ENCODE data around the gene ADGRL1.
"Not testable (repeated sequence)": the region's sequence is repeated elsewhere in the genome, so short reads cannot be mapped to it uniquely, and the experiment has no call there.

Gene ADGRL1

DNA sequence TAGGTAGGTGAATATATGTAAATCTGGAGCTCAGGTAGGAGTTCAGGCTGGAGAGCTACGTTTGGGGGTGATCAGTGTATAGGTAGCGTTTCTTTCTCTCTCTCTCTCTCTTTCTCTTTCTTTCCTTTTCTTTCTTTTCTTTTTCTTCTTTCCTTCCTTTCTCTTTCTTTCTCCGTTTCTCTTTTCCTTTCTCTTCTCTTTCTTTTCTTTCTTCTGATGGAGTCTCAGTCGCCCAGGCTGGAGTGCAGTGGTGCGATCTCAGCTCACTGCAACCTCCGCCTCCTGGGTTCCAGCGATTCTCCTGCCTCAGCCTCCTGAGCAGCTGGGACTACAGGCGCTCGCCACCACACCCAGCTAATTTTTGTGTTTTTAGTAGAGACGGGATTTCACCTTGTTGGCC is 59.8 kb downstream of the ADGRL1 start:
- in situ Hi-C loops (cut with HindIII; ENCODE audit: low sequenced_read_pairs), result not testable (repeated sequence)

DNA sequence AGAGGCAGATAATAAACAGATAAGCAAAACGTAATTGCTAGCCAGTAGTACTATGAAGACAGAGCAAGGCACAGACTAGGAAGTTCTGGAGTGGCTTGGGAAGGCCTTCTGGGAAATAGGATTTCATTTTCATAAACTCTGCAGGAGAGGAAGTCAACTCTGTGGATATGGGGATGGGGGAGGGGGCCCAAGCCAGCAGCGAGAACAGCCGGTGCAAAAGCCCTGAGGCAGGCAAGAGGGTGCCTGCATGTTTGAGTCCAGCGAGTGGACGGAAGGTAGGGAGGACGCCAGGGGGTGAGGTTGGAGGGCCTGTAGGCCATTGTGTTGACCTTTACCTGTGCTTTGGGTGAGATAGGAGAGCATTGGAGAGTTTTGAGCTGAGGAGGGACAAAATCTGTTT is 60.6 kb downstream of the ADGRL1 start:
- in situ Hi-C loops (cut with HindIII; ENCODE audit: low sequenced_read_pairs), result no loop called here

DNA sequence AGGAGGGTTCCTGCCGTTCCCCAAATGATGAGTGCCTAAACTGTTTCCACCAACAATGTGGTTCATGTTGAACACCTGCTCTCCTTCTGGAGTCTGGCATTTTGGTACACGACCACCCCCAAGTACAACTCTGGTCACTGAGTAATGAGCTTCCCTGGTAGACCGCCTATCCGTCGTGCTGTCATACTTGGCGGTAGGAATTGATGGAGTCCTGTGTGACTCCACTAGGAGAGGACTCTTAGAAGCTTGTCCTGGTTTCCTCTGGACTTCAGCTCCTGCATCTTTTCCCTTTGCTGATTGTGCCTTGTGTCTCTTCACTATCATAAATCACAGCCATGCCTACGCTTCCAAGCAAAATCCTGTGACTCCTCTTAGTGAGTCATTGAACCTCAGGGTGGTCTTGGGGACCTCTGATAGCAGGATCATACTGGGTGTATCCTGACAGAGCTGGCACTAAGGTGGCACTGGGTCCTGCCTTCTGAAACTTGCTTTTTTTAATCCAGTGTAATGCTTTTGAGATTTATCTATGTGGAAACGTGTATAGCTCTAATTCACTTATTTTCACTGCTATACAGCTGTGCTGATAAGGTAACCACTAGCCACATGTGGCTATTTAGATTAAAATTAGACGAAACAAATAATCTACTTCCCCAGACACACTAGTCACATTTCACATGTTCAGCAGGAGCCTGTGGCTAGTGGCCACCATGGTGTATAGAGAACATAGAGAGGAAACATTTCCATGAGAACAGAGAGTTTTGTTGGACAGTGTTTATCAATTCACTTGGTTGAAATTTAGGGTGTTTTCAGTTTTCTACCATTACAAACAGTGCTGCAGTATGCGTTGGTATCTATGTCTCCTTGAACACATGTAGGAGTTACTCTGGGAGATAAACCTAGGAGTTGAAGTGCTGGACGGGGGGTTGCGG is 63.4 kb downstream of the ADGRL1 start:
- in situ Hi-C loops (cut with HindIII; ENCODE audit: low sequenced_read_pairs), result no loop called here

DNA sequence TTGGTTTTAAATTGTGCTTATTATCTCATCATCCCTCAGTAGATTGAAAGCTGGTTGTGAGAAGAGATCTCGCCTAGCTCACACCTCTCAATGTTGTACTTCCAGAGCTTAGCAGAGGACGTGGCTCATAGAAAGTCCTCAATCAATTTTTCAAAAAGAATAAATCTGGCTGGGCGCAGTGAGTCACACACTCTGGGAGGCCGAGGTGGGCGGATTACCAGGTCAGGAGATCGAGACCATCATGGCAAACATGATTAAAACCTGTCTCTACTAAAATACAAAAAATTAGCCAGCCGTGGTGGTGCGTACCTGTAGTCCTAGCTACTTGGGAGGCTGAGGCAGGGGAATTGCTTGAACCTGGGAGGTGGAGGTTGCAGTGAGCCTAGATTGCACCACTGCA is 64.9 kb downstream of the ADGRL1 start:
- in situ Hi-C loops (cut with HindIII; ENCODE audit: low sequenced_read_pairs), result no loop called here

DNA sequence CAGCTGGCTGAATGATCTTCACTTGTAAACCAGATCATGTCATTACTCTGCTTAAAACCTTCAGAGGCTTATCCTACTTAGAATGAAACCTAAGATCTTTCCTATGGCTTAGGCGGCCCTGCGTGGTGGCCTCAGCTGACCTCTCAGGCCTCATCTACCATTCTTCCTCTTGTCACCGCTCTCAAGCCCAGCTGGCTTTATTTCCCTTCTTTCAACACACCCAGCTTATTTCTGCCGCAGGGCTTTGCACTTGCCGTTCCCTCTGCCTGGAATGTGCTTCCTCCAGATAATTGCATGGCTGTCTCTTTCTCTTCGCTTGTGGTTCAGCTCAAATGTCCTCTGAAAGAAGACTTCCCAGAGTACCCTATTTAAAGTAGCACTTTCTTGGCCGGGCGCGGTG is 66.0 kb downstream of the ADGRL1 start:
- in situ Hi-C loops (cut with HindIII; ENCODE audit: low sequenced_read_pairs), result loop anchor here (5.0 to 10.0 kb wide), 4 partner anchors 63 to 272 kb away; no protein-coding TSS in a partner anchor

DNA sequence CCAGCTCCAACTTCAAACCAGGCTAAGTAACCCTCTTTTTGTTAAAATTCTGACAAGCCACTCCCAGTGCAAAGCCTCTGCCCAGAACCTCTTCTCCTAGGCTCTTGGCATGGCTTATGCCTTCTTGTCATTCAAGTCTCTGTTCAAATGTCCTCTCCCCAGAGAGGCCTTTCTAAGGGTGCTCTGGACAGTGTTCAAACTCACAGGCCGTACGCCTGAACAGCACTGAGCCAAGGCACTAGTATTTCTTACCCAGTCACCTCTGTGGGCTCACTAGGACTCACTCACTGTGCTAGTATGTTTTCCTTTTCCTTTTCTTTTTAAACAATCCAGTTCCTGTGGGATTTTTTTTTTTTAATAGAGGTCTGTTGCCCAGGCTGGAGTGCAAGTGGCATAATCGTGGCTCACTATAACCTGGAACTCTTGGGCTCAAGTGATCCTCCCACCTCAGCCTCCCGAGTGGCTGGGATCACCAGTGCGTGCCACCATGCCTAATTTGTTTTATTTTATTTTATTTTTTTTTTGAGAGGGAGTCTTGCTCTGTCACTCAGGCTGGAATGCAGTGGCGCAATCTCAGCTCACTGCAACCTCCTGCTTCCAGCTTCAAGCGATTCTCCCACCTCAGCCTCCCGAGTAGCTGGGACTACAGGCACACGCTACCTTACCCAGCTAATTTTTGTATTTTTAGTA is 67.2 kb downstream of the ADGRL1 start:
- in situ Hi-C loops (cut with HindIII; ENCODE audit: low sequenced_read_pairs), result loop anchor here (5.0 to 10.0 kb wide), 4 partner anchors 61 to 274 kb away; no protein-coding TSS in a partner anchor

DNA sequence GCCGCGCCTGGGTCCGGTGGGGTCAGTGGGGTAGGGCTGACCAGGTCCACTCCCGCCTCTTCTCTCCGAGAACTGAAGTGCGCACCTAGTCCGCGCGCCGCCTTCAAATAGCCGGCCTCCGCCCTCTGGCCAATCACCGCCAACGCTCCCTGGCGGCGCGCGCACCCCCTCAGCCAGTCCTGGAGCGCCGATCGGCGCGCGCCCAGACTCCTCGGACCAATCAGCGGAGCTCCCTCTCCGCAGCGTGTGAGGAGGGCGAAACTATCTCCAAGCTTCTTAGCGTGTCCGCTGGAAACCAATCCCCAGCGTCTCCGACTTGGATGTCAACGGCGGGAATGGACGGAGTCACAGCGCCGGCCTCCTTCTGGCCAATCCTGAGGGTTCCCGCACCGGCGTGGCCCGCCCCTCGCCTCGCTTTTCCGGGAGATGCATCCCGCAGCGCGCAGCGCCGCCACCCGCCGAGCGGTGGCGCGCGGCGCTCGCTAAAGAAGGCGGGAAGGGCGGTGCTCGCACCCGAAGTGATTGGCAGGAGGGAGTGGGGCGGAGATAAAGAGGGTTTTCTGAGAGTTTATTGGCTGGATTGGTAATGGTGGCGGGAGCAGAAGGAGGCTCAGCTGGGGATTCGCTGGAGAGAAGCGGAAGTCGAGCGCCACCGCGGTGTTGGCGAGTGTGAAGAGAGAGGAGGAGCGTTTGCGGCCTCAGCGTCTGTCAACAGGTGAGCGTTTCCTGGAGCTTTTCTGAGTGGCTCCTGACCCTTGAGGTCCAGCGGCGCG is 69.3 kb downstream of the ADGRL1 start, which contains the start of gene ASF1B:
TSS of gene ASF1B (minus strand) at position 81 of the 773 bp plus-strand sequence. CDS start 133 bp downstream, outside the sequence.
- in situ Hi-C loops (cut with HindIII; ENCODE audit: low sequenced_read_pairs), result loop anchor here (5.0 to 10.0 kb wide), 4 partner anchors 59 to 276 kb away; no protein-coding TSS in a partner anchor

DNA sequence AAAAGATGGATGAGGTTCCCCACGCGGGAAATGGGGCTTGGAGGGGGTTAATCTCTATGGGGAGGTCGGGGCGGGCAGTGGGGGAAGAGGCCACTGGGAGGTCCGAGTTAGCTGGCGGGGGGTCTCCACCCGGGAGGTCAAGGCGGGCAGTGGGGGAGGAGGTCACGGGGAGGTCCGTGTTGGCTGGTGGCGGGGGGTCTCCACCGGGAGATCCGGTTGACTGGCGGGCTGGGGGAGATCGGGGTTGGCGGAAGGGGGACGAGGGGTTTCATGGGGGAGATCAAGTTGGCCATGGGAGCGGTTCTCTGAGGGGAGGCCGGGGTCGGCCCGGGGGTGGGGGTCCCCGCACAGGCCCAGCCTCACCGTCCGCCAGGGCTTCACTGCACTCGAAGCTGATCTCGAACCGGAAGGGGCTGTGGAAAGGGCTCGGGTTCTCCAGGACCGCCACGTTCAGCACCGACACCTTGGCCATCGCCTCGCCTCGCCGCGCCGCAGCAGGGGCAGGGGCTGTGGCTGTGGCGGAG is 69.9 kb downstream of the ADGRL1 start:
- in situ Hi-C loops (cut with HindIII; ENCODE audit: low sequenced_read_pairs), result loop anchor here (5.0 to 10.0 kb wide), 4 partner anchors 59 to 276 kb away; no protein-coding TSS in a partner anchor

DNA sequence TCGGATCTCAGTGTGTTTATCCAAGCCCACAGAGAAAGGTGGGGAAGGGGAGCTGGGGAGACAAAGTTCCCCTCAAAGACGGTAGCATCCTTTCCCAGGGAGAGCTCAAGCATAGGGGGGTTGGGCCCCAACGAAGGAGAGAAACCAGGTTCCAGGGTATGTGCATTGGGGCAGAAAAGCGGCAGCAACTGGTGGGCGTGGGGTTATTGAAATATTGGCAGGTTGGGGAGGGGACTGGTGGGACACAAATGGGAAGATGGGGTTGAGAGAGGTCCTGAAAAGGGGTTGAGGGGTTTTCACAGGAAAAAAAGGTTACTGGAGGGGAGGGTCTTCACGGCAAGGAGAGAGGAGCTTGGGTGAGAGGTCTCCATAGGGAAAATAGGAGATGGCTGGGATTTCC is 70.6 kb downstream of the ADGRL1 start:
- in situ Hi-C loops (cut with HindIII; ENCODE audit: low sequenced_read_pairs), result loop anchor here (5.0 to 10.0 kb wide), 4 partner anchors 58 to 277 kb away; no protein-coding TSS in a partner anchor

DNA sequence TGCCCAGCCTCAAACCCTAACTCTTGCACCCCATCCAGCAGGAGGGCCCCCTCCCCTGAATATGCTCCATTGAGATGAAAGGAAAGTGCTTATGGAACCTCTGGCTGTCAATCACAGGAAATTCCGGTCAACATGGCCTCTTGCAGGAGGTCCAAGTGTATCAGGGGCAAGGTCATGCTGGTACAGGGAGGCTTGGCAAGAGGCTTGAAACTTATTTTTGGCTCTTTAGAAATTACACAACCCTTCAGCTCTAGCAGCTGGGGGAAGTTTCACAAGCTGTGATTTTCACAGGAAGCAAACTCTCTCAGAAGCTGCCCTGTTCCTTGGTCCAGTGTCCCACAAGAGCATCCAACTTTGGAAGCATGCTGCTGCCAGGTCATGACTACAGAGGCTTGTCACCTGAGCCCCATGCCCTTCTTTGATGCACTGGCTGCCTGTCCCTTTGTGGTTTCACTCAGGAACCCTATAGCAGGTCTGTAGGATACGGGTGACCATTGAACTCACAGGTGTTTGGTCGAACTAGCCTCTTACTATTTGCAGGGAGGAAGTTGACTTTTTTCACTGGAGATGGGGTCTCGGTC is 78.0 kb downstream of the ADGRL1 start:
- in situ Hi-C loops (cut with HindIII; ENCODE audit: low sequenced_read_pairs), result no loop called here

DNA sequence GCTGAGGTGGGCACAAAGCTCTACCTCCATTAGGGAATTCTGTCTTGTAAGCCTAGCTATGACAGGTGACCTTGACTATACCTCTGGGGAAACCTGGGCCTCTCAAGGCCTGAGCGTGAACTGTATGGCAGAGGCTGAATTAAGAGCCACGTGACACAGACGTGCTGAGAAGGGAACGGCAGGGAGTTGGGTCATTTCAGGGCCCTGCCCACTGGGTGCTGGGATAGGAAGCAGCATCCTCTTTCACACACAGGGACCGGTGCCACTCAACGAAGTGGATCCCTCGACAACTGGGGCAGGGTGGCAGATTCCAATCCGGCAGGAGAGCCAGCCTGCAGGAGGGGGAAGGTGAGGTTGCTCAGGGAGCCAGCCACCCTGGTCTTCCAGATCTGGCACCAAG is 78.8 kb downstream of the ADGRL1 start:
- in situ Hi-C loops (cut with HindIII; ENCODE audit: low sequenced_read_pairs), result no loop called here

DNA sequence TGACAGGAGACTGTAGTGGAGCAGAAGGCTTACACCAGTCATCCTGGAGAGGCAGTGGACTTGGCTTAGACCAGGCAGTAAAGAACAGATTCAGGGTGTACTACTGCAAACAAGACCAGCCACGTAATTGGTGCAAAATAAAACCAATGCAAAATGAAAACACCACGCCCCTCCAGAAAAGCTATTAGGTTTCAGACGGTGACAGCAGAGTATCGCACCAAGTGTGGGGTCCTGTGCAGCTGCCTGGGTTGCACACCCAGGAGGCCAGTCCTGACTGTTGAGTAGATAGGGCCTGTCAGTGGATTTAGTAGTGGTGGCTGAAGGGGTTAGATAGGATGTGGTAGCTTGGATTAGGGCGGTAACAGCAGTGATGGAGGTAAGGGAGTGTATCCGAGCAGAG is 83.0 kb downstream of the ADGRL1 start:
- in situ Hi-C loops (cut with HindIII; ENCODE audit: low sequenced_read_pairs), result no loop called here

DNA sequence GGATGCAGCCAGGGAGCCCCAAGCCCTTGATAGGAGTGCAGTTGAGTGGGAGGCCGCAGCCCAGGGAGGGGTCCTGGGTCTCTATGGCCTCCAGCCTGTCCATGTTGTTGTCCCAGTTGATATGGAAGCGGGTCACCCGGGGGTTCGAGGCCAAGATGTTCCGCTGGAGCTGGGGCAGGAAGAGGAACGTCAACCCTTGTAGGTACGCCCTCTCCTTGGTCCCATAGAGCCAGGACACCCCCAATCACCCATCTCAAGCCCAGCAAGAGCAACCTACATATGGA is 85.5 kb downstream of the ADGRL1 start:
- in situ Hi-C loops (cut with HindIII; ENCODE audit: low sequenced_read_pairs), result no loop called here

DNA sequence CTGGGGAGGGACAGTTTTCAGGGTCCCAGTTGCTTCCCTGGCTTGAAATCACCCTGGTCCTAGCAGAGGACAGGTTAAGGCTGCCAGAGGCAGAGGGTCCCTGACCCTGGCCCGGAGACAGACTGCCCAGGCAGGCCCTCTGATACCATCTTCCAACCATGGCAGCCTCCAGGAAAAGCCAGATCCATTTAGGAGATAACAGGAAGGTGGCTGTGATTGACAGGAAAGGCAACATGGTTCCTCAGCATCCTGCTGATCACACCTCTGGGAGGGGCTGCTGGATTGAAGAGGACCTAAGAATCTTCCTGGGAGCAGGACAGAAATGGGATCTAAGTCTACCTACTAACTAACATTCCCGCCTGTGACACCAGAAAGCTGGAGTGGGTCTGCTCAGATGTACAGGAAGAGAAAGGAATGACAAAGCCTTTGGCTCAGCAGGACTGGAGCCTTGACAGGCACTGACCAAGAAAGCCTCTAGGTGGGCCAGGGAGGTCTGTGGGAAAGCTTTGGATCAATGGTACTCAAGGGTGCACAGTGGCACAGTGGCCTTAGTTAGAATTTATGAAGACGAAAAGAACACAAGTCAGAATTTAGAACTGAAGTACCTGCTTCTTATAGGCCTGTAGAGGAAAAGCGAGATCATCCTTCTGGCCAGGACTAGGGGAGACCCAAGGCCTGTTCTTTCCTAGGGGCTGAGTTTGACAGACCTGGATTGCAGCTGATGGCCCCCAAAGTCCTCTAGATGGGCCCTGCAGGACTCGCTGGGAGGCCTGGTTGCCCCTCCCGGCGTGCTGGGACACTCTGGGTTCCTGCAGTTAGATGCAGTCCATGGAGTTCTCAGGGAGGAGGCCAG is 86.1 kb downstream of the ADGRL1 start:
- in situ Hi-C loops (cut with HindIII; ENCODE audit: low sequenced_read_pairs), result no loop called here

DNA sequence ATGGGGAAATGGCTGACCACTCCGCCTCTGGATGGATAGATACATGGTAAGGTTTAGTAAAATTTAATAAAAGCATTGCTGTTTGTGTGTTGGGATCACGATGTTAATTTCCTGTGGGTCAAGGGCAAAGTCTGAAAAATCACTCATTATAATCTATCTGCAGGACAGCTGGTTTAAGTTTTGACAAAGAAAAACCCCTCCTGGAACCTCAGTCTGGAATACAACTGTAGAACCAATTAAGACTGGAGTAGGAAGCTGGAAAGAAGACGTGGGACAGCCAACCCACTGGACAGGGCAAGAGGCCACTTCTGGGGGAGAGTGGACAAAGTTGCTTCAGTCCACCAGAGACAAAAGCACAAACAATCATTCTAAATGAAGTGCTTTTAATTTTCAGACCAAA is 86.8 kb downstream of the ADGRL1 start:
- in situ Hi-C loops (cut with HindIII; ENCODE audit: low sequenced_read_pairs), result no loop called here

DNA sequence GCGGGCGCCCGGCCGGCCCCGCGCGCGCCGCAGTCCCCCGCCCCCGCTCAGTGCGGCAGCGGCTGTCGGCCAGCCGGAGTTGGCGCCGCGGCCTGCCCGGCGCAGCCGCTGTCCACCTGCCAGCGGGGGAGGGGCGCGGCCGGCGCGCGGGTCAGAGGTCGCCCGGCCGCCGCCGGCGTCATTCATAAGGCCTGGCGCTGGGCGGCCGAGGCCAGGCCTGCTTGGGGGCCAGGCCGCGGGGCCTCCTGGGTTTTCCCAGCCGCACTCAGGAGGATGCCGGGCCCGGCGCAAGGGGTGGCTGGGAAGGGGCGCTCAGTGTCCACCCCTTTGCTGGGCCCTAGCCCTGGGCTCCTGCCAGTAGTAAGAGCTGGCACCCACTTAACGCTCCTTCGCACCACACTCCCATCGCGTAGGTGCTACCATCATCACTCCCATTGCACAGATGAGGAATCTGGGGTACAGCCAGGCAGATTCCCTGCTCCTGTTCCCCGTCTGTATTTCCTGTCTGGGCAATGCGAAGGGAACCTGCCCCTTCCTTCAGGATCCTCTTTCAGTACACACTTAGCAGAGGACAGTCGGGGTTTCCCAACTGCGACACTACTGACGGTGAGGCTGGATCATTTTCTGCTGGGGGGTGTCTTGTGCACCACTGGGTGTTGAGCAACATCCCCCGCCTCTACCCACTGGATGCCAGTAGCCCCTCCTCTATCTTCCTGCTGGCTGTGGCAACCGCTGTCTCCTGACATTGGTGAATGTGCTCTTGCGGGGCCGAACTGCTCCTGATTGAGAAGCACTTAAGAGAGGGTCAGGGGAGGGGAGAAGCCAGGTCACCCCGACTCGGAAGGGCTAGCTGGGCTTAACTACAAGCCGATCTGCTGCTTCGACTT is 87.6 kb downstream of the ADGRL1 start:
- in situ Hi-C loops (cut with HindIII; ENCODE audit: low sequenced_read_pairs), result no loop called here

DNA sequence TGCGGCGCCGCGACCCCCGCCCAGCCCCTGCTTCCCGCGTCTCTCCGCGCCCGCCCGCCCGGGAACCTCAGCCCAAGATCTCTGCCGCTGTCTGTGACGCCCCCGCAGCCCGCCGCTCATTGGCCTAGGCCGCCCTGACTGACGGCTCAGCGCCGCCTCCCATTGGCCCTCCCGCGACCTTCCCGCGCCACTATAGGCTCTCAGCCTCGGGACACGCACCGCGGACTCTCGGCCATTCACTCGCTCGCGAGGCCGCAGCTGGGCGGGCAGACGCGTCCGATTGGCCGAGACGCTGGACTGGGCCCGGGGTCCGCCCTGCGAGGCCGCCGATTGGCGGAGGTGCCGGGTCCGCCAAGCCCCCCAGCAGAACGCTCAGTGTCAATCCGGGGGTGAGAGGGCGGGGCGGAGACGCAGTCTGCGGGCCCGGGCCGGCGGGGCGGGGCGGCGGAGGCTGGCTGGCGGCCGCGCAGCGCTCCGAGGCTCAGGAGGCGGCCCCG is 88.3 kb downstream of the ADGRL1 start, which contains the start of gene PRKACA:
TSS of gene PRKACA (minus strand) at position 95 of the 497 bp plus-strand sequence. CDS start 215 bp downstream, outside the sequence.
- in situ Hi-C loops (cut with HindIII; ENCODE audit: low sequenced_read_pairs), result no loop called here

DNA sequence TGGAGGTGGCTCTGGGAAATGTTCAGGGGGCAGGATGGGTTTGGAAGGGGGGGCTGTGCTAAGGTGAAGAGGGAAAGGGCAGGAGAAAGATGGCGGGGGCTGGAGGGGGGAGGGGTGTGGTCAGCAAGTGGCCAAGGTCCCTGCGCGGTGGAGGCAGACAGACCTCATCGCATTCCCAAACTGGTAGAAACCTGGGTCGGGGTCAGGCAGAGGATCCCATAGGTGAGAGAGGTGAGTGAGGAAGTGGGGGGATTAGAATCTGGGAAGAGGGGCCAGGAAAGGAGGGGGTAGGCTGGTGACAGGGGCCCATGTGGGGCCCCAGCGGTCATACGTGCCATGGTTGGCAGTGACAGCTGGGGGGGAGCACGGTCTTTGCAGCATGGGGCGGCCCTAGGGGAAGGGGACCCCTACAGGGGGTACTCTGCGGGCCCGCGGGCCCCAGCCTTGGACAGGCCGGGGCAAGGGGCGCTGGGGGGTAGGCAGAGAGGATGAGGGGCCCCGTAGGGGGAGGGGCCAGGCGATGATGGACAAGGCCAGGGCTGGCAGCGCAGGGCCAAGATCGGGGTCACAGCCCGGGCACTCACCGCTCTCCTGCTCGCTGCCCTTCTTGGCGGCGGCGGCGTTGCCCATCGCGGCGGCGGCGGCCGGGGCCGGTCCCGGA is 88.9 kb downstream of the ADGRL1 start:
- in situ Hi-C loops (cut with HindIII; ENCODE audit: low sequenced_read_pairs), result no loop called here
